Testis (tissue), 3 donors: Measurements from ENCODE around the gene GMDS. TPM values are rescaled to one million over a fixed set of nuclear protein-coding genes. Genes with fewer than 3 reads are reported as not detected.

Experiments used
- DNase-seq: peaks from one replicate; pipeline ENCODE4 v3.0.0-alpha.2; 2019
- H3K27ac ChIP-seq, 2 donors: fragments of 200-600 bp; sonication (generic); one replicate each; pipeline ENCODE4 v1.5.1; 2019
- H3K27me3 ChIP-seq: fragments of 200-600 bp; sonication (generic); one replicate; pipeline ENCODE4 v1.5.1; 2019
- H3K36me3 ChIP-seq: fragments of 200-600 bp; sonication (generic); one replicate; pipeline ENCODE4 v1.5.1; 2017; ENCODE audit warnings: low read depth; ENCODE audit errors: missing control alignments
- H3K4me1 ChIP-seq: fragments of 200-600 bp; sonication (generic); one replicate; pipeline ENCODE4 v1.5.1; 2019
- H3K4me3 ChIP-seq, 2 donors: fragments of 200-600 bp; sonication (generic); one replicate each; pipeline ENCODE4 v1.5.1; 2017 to 2019
- H3K9me3 ChIP-seq: fragments of 200-600 bp; sonication (generic); one replicate; pipeline ENCODE4 v1.5.1; 2017
- POLR2A ChIP-seq: fragments of 450-650 bp; IDR thresholded peaks from one replicate; pipeline ENCODE4 v1.6.1; 2017; ENCODE audit warnings: antibody characterized with exemption, mild to moderate bottlenecking, moderate library complexity
- WGBS, 2 donors: methylation state at CpG; one replicate each; pipeline ENCODE4 v1.1.5; 2018; 5-methylcytosine and 5-hydroxymethylcytosine counted together
- intact Hi-C: fragments of 100-400 bp; cut with DNase I; formaldehyde crosslinking; loops from one replicate; pipeline ENCODE4 v1.15.1; 2023; ENCODE audit warnings: low total_unique reads
- polyA plus RNA-seq: library from polyadenylated mRNA; stranded (reverse); fragments of 350-450 nt; fragmentation: Illumina TruSeq; extraction: RNeasy Lipid Tissue Mini Kit (QIAGEN cat#74804); gene quantifications from one replicate; pipeline ENCODE4 v1.2.3, GENCODE V29; 2014; ENCODE audit warnings: low read depth, low replicate concordance; ENCODE audit not compliant: insufficient read depth
- total RNA-seq, 2 donors: library from RNA; depleted of rRNA; stranded (reverse); fragments of >200 nt; gene quantifications; one replicate each; pipeline ENCODE4 v1.2.3, GENCODE V29; 2016
- TF ChIP-seq, protein P1 (sequence below), 3 experiments: fragments of 450-650 bp in 2 of 3; fragments of 200-600 bp in 1 of 3; sonication (generic) in 1 of 3; IDR thresholded peaks; one replicate each; pipeline ENCODE4 v1.5.1; 2016 to 2019; ENCODE audit warnings: antibody characterized with exemption in 3 of 3, mild to moderate bottlenecking in 2 of 3, moderate library complexity in 1 of 3

Gene GMDS
- total and polyA plus RNA-seq, 3 donors from 2014 or later: 19.6 to 31.1 (median 22.2) TPM

DNA sequence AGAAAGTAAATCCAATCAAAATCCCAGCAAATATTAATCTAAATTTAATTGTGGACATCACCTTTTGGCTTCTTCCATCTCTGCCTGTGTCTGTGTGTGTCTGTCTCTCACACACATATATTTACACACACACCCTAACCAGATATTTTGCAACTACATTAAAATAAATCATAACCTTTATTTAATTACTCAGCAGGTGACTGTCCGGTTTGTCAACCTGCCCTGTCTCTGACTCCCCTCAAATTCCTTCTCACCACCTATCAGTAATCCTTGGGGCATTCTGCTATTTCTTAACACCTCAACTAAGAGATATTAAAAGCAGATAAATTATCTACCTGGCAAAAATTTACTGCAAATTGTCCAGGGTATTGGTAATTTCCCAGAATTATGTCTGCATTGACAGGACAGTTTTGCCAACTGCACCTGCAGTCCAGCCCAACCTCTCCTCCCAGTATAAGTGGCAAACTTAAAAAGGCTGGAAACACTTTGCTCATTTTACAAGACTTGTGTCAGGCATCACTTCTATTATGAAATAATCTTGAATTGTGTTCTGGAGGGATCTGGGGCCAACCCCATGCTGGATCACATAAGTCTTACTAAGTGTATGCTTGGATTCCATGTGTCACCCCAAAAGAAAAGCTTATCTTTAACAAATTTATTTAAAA is 216.1 kb downstream of the GMDS start:
- DNase-seq: no peak
- TF ChIP-seq, protein P1, sequence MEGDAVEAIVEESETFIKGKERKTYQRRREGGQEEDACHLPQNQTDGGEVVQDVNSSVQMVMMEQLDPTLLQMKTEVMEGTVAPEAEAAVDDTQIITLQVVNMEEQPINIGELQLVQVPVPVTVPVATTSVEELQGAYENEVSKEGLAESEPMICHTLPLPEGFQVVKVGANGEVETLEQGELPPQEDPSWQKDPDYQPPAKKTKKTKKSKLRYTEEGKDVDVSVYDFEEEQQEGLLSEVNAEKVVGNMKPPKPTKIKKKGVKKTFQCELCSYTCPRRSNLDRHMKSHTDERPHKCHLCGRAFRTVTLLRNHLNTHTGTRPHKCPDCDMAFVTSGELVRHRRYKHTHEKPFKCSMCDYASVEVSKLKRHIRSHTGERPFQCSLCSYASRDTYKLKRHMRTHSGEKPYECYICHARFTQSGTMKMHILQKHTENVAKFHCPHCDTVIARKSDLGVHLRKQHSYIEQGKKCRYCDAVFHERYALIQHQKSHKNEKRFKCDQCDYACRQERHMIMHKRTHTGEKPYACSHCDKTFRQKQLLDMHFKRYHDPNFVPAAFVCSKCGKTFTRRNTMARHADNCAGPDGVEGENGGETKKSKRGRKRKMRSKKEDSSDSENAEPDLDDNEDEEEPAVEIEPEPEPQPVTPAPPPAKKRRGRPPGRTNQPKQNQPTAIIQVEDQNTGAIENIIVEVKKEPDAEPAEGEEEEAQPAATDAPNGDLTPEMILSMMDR (IDR thresholded peaks at IDR 0.05): no peak
- no peak for TF ChIP-seq POLR2A
- Histone ChIP-seq H3K36me3 (no peaks in the 10 kb centered on the region), H3K27ac (no peak overlapping the region), H3K9me3 (no peaks in the 10 kb centered on the region), H3K27me3 (no peaks in the 10 kb centered on the region), H3K4me1 (no peaks in the 10 kb centered on the region), H3K4me3 (no peak overlapping the region)
- 92 to 97% methylated on average over 1 of the region's 1 CpG for WGBS, 2 donors
- intact Hi-C loops: no loop called here

DNA sequence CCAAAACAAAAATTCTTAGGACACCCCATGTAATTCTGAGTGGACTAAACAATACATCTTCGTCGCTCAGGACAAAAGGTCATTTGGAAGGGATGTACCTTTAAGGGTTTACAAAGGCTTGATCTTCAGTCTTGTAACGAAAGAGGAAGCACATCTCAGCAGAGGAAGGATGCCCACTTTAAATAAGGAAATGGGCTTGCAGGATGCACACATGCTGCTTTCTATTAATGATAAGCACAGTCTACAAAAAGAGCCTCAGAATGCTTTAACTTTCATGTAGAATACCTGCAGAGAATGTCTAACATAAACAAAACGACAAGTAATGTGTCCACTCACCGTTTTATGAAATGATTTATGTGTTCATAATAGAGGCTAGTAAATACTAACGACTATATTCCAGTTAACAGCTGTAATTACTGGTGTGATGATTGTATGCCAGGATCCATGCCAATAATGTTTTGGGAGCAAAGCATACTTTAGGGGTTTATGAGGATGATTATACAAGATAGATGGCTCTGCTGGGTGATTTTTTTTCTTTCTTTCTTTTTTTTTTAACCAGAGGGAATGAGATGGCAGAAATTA is 216.9 kb downstream of the GMDS start:
- H3K36me3 ChIP-seq: no peaks in the 10 kb centered on the region
- no peak for DNase-seq
- intact Hi-C loops: no loop called here
- H3K27ac ChIP-seq: no peak overlapping the region
- no peaks in the 10 kb centered on the region for H3K27me3 ChIP-seq
- H3K4me1 ChIP-seq: no peaks in the 10 kb centered on the region
- no peaks in the 10 kb centered on the region for H3K9me3 ChIP-seq
- no peak overlapping the region for H3K4me3 ChIP-seq
- no peak for TF ChIP-seq POLR2A
- TF ChIP-seq, protein P1 (IDR thresholded peaks at IDR 0.05): no peak
- WGBS, 2 donors: 46 to 48% methylated on average over 6 of the region's 6 CpGs

DNA sequence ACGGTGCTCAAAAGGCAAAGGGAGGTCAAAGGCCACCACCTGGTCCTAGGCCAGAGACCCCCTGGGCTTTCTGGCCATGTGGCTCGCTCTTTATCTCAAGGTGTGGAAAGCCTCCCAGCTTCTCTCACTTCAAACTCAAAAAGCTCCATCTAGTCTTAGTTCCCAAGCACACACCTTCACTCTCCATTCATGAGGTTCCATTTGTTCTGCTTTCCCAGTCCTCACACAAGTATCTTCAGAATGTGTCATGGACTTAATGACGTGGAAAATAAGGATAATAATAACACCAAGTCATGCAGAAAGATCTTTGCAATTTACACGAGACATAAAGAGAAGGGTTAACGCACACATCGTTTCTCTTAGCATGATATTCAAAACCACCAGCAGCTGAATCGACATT is 219.3 kb downstream of the GMDS start:
- Histone ChIP-seq H3K4me1 (no peaks in the 10 kb centered on the region), H3K27me3 (no peaks in the 10 kb centered on the region), H3K4me3 (no peak overlapping the region), H3K36me3 (no peaks in the 10 kb centered on the region), H3K27ac (no peak overlapping the region), H3K9me3 (no peaks in the 10 kb centered on the region)
- 85 to 88% methylated on average over 7 of the region's 7 CpGs for WGBS, 2 donors
- no peak for TF ChIP-seq POLR2A
- intact Hi-C loops: no loop called here
- no peak for DNase-seq

DNA sequence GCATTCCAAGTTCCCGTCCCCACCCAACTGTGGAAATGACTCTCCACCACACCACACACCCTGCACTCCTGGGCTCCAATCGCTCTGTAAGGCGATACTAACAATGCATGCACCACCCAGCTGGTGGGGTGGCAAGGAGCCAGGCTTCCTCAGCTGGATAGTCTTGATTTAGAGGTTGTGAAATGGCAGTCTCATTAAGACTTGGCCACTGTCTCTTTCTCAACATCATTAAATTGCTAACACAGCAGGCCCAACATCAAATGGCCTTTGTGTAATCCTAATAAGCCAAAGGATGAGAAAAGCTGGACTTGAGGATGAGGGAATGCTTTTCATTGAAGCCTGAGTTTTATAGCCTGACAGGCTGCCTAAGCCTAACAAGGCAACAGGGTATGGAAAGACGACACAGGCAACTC is 223.7 kb downstream of the GMDS start:
- peak; percentile 63 for DNase-seq
- Histone ChIP-seq H3K27me3 (no peaks in the 10 kb centered on the region), H3K36me3 (no peaks in the 10 kb centered on the region), H3K27ac (no peak overlapping the region), H3K4me3 (no peak overlapping the region), H3K4me1 (no peaks in the 10 kb centered on the region), H3K9me3 (no peaks in the 10 kb centered on the region)
- WGBS, 2 donors: 72 to 78% methylated on average over 4 of the region's 4 CpGs
- TF ChIP-seq POLR2A: no peak
- TF ChIP-seq, protein P1 (IDR thresholded peaks at IDR 0.05): no peak
- intact Hi-C loops: no loop called here

DNA sequence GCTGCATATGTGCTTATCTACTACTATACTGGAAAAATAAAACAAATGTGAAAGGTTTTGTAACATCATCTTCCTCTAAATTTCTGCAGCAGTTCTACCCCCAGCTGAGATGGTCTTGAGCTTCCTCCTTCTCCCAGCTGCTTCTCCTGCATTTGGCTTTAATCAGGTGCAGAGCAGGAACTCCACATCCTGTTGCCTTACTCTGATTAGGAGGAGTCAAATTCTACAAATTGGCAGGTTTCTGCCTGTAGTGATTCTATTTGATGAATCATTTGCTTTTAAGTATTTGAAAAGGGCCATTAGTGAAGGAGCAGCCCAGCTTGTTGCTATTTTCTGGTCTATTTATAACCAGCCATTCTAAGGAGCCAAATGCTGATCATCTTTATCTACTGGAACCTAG is 224.5 kb downstream of the GMDS start:
- no peaks in the 10 kb centered on the region for H3K36me3 ChIP-seq
- intact Hi-C loops: no loop called here
- H3K27me3 ChIP-seq: no peaks in the 10 kb centered on the region
- no peak for DNase-seq
- H3K4me1 ChIP-seq: no peaks in the 10 kb centered on the region
- TF ChIP-seq POLR2A: no peak
- TF ChIP-seq, protein P1 (IDR thresholded peaks at IDR 0.05): no peak
- no peaks in the 10 kb centered on the region for H3K9me3 ChIP-seq
- H3K27ac ChIP-seq: no peak overlapping the region
- no peak overlapping the region for H3K4me3 ChIP-seq
